GM10847 (cell line): ENCODE data around the gene PTGES2.

Source experiments
- POLR2A ChIP-seq: IDR thresholded peaks from 2 replicates; pipeline ENCODE4 v1.6.1; 2011; ENCODE audit not compliant: insufficient read length; ENCODE audit errors: extremely low read depth

Gene PTGES2

DNA sequence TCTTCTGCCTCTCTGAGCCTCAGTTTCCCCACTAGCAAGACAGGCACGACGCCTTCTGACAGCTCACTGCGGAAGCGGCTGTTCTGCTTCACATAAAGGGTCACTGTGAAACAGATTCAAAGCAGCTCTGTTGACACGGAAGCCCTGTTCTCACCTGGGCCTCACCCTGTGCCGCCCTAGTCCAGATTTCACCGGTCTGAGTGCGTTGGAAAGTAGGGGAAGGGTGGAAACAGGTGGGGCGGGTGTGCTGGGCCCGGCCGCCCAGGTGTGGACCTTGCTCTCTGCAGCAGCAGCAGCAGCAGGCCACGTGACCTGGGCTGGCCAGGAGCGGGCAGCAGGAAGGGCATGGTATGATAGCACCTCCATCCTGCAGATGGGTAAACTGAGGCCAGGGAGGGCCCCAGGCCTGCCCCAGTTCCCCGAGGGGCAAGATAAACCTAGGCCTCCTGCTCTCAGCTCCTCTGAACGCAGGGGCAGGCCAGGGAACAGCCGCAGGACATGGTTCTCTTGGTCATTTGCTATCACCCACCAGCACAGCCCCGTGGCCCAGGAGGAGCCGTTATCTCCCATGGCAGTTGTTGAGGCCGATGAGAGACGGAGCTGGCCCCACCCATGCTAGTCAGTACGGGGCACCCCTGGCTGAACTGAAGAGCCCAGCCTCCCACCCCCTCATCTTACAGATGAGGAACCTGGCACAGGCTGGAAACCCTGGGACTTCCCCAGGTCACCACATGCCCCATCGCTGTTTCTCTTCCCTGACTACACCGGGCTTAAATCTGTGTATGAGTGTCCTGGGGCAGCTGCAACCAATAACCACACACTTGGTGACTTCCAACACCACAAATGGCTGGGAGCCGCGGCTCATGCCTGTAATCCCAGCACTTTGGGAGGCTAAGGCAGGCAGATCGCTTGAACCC, 12.1 kb downstream of the PTGES2 start:
- no peak for TF ChIP-seq POLR2A

DNA sequence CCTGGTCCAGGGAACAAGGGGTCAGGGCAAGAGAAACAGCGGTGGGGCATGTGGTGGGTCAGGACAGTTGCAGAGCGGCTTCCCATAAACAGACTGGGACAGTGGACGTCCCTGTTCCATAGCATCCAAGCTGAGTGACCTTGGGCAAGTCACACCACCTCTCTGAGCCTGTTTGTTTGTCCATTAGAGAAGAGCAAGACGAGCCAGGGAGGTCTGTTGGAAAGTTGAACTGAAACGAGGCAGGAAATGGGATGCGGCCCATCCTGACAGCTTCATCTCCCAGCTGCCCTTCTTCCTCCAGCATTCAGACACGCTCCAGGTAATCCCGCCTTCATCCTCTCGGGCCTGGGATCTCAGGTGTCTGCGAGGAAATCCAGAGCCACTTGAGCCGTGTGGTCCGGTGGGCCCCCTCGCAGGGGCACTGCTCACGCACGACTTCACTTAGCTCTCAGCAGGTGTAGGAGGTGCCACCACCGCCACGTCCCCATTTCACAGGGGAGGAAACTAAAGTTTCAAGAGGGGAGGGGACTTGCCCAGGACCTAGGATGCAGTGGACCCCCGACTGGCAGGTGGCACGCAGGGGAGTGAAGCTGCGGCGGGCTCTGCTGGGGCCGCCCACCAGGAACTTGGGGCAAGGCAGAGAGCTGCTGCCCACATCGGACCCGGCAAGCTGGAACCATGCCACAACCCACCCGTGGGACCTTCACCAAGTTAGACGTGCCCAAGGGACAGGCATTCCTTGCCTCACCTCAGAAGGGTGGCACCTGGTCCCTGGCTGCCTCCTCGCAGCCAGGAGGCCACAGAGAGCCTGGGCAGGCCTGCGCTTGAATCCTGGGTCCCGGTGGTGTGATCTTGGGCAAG, 13.0 kb downstream of the PTGES2 start:
- TF ChIP-seq POLR2A, result no peak

DNA sequence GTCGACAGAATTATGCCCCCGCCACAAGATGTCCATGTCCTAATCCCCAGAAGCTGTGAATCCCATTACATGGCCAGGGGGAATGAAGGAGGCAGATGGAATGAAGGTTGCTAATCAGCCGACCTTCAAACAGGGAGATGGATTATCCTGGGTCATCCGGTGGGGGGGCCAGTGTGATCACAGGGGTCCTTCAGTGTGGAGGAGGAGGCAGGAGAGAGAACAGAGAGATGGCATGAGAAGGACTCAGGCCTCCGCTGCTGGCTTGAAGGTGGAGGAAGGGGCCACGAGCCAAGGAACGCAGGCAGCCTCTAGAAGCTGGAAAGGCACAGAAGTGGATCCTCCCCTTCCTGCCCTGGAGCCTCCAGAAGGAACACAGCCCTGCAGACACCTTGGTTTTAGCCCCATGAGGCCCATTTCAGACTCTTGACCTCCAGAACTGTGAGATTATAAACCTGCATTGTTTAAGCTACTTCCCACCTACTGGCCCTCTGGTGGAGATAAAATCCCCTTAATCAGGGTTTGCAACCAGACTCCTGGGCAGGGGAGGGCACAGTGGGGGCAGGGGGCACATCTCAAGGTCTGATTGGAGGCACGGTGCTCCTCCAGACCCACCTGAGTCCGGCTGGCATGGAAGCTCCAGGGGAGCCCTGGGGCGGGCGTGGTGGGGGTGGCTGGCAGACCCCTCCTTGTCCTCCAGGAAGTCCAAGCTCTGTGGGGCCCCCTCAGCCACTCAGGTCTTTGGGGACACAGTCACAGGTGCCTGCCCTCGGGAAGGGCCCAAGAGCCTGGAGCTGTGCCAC, 13.8 kb downstream of the PTGES2 start:
- TF ChIP-seq POLR2A, result no peak

DNA sequence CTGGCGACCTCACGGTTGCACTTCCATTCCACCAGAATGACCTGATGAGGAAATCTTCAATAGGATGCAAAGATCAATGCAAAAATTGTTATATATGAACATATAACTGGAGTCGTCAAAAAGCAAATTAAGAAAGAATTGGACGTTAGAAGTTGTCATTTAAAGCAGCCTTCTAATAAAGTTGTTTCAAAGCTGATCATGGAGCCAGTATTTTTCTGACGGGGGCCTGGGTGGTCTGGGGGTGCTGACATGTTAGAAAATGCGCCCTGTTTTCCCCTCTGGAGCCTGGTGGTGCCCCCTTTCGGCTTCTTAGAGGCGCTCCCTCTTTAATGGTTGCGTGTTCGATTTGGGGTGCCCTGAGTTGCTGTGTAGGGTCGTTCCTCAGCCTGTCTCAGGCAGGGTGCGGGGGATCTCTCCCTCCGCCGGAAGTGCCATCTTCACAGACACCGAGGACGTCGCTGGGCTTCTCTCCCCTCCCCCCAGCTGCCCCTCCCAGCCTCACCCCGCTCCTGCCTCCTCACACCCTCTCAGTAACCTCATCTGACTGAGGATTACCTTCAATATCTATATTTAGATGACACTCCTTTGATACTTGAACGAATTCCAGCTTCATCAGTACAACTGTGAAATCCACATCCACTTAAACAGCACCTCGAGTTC, 18.3 kb downstream of the PTGES2 start:
- no peak for TF ChIP-seq POLR2A

DNA sequence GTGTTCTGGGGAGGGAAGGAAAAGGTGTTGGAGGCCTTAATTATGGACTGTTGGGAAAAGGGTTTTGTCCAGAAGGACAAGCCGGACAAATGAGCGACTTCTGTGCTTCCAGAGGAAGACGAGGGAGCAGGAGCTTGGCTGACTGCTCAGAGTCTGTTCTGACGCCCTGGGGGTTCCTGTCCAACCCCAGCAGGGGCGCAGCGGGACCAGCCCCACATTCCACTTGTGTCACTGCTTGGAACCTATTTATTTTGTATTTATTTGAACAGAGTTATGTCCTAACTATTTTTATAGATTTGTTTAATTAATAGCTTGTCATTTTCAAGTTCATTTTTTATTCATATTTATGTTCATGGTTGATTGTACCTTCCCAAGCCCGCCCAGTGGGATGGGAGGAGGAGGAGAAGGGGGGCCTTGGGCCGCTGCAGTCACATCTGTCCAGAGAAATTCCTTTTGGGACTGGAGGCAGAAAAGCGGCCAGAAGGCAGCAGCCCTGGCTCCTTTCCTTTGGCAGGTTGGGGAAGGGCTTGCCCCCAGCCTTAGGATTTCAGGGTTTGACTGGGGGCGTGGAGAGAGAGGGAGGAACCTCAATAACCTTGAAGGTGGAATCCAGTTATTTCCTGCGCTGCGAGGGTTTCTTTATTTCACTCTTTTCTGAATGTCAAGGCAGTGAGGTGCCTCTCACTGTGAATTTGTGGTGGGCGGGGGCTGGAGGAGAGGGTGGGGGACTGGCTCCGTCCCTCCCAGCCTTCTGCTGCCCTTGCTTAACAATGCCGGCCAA, 19.1 kb downstream of the PTGES2 start:
- TF ChIP-seq POLR2A, result no peak

DNA sequence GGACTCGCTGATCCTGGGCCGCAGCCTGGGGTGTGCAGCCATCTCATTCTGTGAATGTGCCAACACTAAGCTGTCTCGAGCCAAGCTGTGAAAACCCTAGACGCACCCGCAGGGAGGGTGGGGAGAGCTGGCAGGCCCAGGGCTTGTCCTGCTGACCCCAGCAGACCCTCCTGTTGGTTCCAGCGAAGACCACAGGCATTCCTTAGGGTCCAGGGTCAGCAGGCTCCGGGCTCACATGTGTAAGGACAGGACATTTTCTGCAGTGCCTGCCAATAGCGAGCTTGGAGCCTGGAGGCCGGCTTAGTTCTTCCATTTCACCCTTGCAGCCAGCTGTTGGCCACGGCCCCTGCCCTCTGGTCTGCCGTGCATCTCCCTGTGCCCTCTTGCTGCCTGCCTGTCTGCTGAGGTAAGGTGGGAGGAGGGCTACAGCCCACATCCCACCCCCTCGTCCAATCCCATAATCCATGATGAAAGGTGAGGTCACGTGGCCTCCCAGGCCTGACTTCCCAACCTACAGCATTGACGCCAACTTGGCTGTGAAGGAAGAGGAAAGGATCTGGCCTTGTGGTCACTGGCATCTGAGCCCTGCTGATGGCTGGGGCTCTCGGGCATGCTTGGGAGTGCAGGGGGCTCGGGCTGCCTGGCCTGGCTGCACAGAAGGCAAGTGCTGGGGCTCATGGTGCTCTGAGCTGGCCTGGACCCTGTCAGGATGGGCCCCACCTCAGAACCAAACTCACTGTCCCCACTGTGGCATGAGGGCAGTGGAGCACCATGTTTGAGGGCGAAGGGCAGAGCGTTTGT, 19.9 kb downstream of the PTGES2 start:
- no peak for TF ChIP-seq POLR2A

DNA sequence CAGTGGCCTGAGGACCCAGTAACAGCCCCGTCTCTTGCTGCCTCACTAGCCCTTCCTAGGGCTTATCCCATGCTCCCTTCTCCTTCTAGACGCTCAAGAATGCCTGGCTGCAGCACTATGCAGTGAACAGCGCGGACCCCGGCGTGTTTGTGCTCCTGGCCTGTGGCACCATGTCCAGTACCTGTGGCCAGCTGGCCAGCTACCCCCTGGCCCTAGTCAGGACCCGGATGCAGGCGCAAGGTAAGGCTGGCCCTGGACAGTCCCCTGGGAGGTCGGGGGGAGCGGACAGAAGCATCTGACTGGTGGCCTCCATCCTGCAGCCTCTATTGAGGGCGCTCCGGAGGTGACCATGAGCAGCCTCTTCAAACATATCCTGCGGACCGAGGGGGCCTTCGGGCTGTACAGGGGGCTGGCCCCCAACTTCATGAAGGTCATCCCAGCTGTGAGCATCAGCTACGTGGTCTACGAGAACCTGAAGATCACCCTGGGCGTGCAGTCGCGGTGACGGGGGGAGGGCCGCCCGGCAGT, 20.5 kb downstream of the PTGES2 start:
- no peak for TF ChIP-seq POLR2A

DNA sequence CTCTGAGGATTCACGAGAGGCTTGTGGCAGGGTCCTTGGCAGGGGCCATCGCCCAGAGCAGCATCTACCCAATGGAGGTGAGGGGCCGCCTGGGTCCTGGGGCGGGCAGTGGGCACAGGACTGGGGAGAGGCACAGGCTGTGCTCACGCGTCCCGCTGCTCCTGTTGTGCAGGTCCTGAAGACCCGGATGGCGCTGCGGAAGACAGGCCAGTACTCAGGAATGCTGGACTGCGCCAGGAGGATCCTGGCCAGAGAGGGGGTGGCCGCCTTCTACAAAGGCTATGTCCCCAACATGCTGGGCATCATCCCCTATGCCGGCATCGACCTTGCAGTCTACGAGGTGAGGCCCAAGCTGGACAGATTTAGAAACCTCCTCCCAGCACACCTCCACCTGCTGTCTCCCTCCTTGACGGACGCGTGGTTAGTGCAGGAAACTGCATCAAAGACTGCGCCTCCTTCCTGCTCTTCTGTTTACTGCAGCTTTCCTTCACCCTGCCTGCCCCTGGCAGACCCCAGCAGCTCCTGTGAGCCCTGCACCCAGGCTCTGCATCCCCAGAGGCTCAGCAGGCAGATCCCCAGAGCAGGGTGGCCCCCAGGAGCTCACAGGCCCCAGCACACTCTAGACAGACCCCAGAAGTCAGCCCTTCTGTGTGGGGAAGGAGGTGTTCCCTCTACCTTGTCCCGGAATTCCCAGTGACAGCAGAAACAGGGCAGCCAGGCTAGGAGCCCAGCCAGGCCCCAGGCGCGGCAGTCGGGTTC, 21.2 kb downstream of the PTGES2 start:
- no peak for TF ChIP-seq POLR2A

DNA sequence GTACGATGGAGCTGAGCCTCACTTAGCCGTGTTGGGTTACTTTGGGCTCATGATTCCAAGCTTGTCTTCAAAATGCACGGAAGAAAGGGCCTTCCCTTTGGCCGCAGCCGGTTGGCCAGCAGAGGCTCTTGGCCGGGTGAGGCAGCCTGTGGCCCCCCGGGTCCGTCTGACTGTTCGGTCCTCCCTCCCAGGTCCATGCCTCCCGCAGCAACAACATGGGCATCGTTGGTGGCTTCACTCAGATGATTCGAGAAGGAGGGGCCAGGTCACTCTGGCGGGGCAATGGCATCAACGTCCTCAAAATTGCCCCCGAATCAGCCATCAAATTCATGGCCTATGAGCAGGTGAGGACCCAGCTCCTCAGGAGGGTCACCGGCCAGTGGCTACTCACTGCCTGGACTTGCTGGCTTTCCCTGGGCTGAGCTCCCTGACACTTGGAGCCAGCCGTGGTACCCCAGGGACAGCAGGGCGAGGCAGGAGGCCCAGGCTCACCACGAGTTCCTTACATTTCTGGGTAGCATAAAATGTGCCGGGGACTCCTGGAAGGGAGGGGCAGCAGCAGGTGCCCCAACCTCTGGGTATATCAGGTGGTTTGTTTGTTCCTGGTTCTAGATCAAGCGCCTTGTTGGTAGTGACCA, 21.9 kb downstream of the PTGES2 start:
- TF ChIP-seq POLR2A, result no peak

DNA sequence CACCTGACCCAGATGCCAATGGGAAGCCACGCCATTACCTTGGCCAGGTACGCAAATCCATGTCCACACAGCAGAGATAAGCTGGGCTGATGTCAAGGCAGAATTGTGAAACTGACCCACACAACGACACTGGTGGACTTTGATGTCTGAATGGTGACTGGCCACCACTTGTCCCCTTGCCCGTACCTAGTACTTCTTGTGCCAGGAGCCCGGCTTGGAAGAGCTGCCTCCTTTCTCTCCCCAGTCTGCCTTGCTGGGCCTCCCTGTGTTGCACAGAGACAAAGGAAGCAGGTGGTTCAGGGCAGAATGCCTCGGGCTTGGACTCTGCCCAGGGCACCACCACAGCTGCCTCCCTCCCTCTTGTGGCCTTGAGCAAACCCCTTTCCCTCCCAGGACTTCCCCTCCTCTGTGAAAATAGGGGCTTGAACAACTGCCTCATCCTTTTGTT, 23.3 kb downstream of the PTGES2 start:
- no peak for TF ChIP-seq POLR2A

DNA sequence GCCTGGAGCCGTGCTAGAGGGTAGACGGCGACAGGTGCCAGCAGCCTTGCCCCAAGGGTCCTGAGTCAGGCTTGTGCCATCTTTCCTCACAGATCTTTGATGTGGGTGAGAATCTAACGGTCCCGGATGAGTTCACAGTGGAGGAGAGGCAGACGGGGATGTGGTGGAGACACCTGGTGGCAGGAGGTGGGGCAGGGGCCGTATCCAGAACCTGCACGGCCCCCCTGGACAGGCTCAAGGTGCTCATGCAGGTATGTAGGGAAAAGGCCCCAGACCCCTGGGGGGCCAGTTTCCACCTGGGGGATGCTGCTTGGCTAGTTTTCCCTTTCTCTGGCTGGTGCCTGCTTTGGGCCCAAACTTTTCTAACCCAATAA, 24.0 kb downstream of the PTGES2 start:
- TF ChIP-seq POLR2A, result no peak
